Panc1 (cell line): ENCODE measurements around the gene NNAT.

Source experiments
- POLR2AphosphoS5 ChIP-seq: IDR thresholded peaks from 2 replicates; pipeline ENCODE4 v1.6.1; 2012; ENCODE audit warnings: mild to moderate bottlenecking, low read depth, low read length, moderate library complexity
- SIN3A ChIP-seq: IDR thresholded peaks from 2 replicates; pipeline ENCODE4 v1.6.1; 2012; ENCODE audit warnings: low read depth, mild to moderate bottlenecking, low read length, moderate library complexity, borderline replicate concordance; ENCODE audit not compliant: insufficient read depth
- TCF7L2 ChIP-seq: IDR thresholded peaks from 2 replicates; pipeline ENCODE4 v1.6.1; 2011; ENCODE audit warnings: mild to moderate bottlenecking, low read depth, low read length, inconsistent platforms
- TF ChIP-seq, protein P1 (sequence below), 2 experiments: IDR thresholded peaks; 2 replicates each; pipeline ENCODE4 v1.6.1; 2011 to 2012; ENCODE audit warnings: low read depth in 2 of 2, control low read depth in 1 of 2, low read length in 1 of 2, mild to moderate bottlenecking in 1 of 2, moderate library complexity in 1 of 2; ENCODE audit not compliant: insufficient read depth in 1 of 2
- TF ChIP-seq, protein P2 (sequence below): fragments of 450-650 bp; IDR thresholded peaks from 2 replicates; pipeline ENCODE4 v1.5.1; 2017; ENCODE audit warnings: mild to moderate bottlenecking

DNA sequence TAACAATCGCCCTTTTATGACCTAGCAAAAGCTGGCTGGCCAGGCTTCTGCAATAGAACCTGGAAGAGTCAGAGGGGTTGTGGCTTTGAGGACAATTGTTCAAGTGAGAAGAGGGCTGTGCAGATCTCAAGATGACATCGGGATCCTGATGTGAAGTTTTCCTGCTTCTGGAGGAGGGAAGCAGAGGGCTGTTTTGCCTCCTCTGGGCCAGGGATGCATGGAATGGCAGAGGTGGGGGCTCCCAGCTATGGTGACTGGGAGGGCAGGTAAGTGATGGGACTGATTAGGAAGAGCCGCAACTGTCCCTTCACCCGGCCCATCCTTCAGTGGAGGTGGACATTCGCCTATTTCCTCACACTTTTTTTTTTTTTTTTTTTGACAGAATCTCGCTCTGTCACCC, 50.0 kb downstream of the NNAT start:
- TF ChIP-seq, protein P1, sequence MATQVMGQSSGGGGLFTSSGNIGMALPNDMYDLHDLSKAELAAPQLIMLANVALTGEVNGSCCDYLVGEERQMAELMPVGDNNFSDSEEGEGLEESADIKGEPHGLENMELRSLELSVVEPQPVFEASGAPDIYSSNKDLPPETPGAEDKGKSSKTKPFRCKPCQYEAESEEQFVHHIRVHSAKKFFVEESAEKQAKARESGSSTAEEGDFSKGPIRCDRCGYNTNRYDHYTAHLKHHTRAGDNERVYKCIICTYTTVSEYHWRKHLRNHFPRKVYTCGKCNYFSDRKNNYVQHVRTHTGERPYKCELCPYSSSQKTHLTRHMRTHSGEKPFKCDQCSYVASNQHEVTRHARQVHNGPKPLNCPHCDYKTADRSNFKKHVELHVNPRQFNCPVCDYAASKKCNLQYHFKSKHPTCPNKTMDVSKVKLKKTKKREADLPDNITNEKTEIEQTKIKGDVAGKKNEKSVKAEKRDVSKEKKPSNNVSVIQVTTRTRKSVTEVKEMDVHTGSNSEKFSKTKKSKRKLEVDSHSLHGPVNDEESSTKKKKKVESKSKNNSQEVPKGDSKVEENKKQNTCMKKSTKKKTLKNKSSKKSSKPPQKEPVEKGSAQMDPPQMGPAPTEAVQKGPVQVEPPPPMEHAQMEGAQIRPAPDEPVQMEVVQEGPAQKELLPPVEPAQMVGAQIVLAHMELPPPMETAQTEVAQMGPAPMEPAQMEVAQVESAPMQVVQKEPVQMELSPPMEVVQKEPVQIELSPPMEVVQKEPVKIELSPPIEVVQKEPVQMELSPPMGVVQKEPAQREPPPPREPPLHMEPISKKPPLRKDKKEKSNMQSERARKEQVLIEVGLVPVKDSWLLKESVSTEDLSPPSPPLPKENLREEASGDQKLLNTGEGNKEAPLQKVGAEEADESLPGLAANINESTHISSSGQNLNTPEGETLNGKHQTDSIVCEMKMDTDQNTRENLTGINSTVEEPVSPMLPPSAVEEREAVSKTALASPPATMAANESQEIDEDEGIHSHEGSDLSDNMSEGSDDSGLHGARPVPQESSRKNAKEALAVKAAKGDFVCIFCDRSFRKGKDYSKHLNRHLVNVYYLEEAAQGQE (IDR thresholded peaks at IDR 0.05; ENCODE audit: insufficient read depth in 1 of 2, low read depth in 2 of 2, low read length in 1 of 2), result no peak
- TF ChIP-seq, protein P2, sequence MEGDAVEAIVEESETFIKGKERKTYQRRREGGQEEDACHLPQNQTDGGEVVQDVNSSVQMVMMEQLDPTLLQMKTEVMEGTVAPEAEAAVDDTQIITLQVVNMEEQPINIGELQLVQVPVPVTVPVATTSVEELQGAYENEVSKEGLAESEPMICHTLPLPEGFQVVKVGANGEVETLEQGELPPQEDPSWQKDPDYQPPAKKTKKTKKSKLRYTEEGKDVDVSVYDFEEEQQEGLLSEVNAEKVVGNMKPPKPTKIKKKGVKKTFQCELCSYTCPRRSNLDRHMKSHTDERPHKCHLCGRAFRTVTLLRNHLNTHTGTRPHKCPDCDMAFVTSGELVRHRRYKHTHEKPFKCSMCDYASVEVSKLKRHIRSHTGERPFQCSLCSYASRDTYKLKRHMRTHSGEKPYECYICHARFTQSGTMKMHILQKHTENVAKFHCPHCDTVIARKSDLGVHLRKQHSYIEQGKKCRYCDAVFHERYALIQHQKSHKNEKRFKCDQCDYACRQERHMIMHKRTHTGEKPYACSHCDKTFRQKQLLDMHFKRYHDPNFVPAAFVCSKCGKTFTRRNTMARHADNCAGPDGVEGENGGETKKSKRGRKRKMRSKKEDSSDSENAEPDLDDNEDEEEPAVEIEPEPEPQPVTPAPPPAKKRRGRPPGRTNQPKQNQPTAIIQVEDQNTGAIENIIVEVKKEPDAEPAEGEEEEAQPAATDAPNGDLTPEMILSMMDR, result no peak
- TF ChIP-seq POLR2AphosphoS5 (no peak), TCF7L2 (no peak), SIN3A (no peak)
